GM12878 (cell line): ENCODE results near the gene CAMK2A. TPM values are rescaled to one million over a fixed set of nuclear protein-coding genes. Genes with fewer than 3 reads are reported as not detected.

Source experiments
- ATAC-seq: fragments of 200-7000 bp; cut with Tn5 transposase; 3 replicates; pipeline ENCODE4 v1.9.1; 2020; ENCODE audit warnings: mild to moderate bottlenecking, moderate library complexity
- BruUV-seq: library from RNA; stranded (reverse); fragments of 400-500 nt; replicated peaks from 2 replicates; lab custom pipeline; 2021; lab: Mats Ljungman, UMichigan
- CTCF ChIA-PET: fragments of 300-600 bp; sonication (Branson Sonifier 250); formaldehyde crosslinking; extraction: SDS; loops from one replicate; lab custom pipeline; 2021; ENCODE audit warnings: inconsistent platforms; lab: Yijun Ruan, JAX
- POLR2A ChIA-PET: fragments of 350-600 bp; formaldehyde crosslinking; extraction: SDS; loops from one replicate; lab custom pipeline; 2021; ENCODE audit warnings: inconsistent platforms; lab: Charles Lee
- RAD21 ChIA-PET: fragments of 300-600 bp; sonication (Branson Sonifier 250); formaldehyde crosslinking; loops from one replicate; lab custom pipeline; 2023; ENCODE audit warnings: antibody characterized with exemption; ENCODE audit not compliant: unreplicated experiment; lab: Charles Lee
- SMC1A ChIA-PET: fragments of 300-600 bp; sonication (Branson Sonifier 250); formaldehyde crosslinking; loops from one replicate; lab custom pipeline; 2023; ENCODE audit not compliant: unreplicated experiment, uncharacterized antibody; lab: Charles Lee
- DNase-seq: peaks from one replicate; pipeline ENCODE4 v3.0.0-alpha.2; 2011; ENCODE audit warnings: low read depth, low spot score
- FAIRE-seq: peaks from 3 replicates; lab custom pipeline; 2011; peaks lifted over from hg19 to GRCh38; lab: Jason Lieb, UNC
- H2AFZ ChIP-seq: 2 replicates; pipeline ENCODE4 v1.6.0; 2011; ENCODE audit warnings: low read depth, low read length, control low read depth; ENCODE audit not compliant: control insufficient read depth
- H3K27ac ChIP-seq: 2 replicates; pipeline ENCODE4 v1.5.1; 2011; ENCODE audit warnings: control low read depth; ENCODE audit not compliant: control insufficient read depth, insufficient read depth
- H3K27me3 ChIP-seq, 2 experiments: replicated peaks in 1 of 2; 2 replicates each; pipeline versions ENCODE4 v1.6.0 to v1.6.1; 2011; ENCODE audit warnings: low read length in 1 of 2; ENCODE audit not compliant: control insufficient read depth in 2 of 2, insufficient read depth in 2 of 2
- H3K36me3 ChIP-seq, 2 experiments: 2 replicates each; pipeline ENCODE4 v1.5.1; 2011; ENCODE audit warnings: low read length in 1 of 2; ENCODE audit not compliant: control insufficient read depth in 2 of 2, insufficient read depth in 2 of 2
- H3K4me1 ChIP-seq: 2 replicates; pipeline ENCODE4 v1.6.1; 2011; ENCODE audit warnings: mild to moderate bottlenecking, low read length, moderate library complexity, mixed read lengths; ENCODE audit not compliant: control insufficient read depth, insufficient read depth
- H3K4me2 ChIP-seq: 2 replicates; pipeline ENCODE4 v1.6.0; 2011; ENCODE audit warnings: control low read depth; ENCODE audit not compliant: control insufficient read depth, insufficient read depth
- H3K4me3 ChIP-seq: fragments of 200-600 bp; sonication (generic); 2 replicates; pipeline ENCODE4 v1.5.1; 2016
- H3K79me2 ChIP-seq: 2 replicates; pipeline ENCODE4 v1.6.0; 2011; ENCODE audit warnings: low read length; ENCODE audit not compliant: control insufficient read depth, insufficient read depth
- H3K9ac ChIP-seq: 2 replicates; pipeline ENCODE4 v1.8.0; 2011; ENCODE audit warnings: low read length, control low read depth, mixed read lengths; ENCODE audit not compliant: control insufficient read depth, insufficient read depth
- H3K9me3 ChIP-seq: replicated peaks from 3 replicates; pipeline ENCODE4 v1.5.1; 2011; ENCODE audit warnings: mild to moderate bottlenecking, low read length; ENCODE audit not compliant: control insufficient read depth, insufficient read depth
- H4K20me1 ChIP-seq: 2 replicates; pipeline ENCODE4 v1.6.0; 2011; ENCODE audit not compliant: control insufficient read depth, insufficient read depth
- ATF7 ChIP-seq: fragments of 450-650 bp; IDR thresholded peaks from 2 replicates; pipeline ENCODE4 v1.6.1; 2016; ENCODE audit warnings: low read depth, mild to moderate bottlenecking
- NKRF ChIP-seq: fragments of 450-650 bp; conservative IDR thresholded peaks from 2 replicates; pipeline ENCODE4 v1.6.1; 2017; ENCODE audit warnings: mild to moderate bottlenecking, moderate library complexity
- SREBF1 ChIP-seq: IDR thresholded peaks from 2 replicates; pipeline ENCODE4 v1.6.1; 2012; ENCODE audit warnings: mild to moderate bottlenecking, low read length
- SUZ12 ChIP-seq: fragments of 200-600 bp; sonication (generic); IDR thresholded peaks from one replicate; pipeline ENCODE4 v1.6.1; 2018; ENCODE audit warnings: antibody characterized with exemption, mild to moderate bottlenecking; ENCODE audit not compliant: unreplicated experiment
- YBX1 ChIP-seq: fragments of 450-650 bp; IDR thresholded peaks from 2 replicates; pipeline ENCODE4 v1.6.1; 2016; ENCODE audit warnings: antibody characterized with exemption
- WGBS: methylation state at CpG from one replicate; pipeline ENCODE4 v1.1.6; 2016; ENCODE audit warnings: low lambda C conversion rate; ENCODE audit not compliant: insufficient replicate concordance, insufficient coverage; ENCODE audit errors: missing lambda C conversion rate; 5-methylcytosine and 5-hydroxymethylcytosine counted together
- in situ Hi-C: fragments of 300-500 bp; cut with MboI; formaldehyde crosslinking; loops from 9 replicates; pipeline ENCODE4 v1.14.3; 2018; ENCODE audit warnings: mixed read lengths
- intact Hi-C: fragments of 100-400 bp; cut with micrococcal nuclease; formaldehyde crosslinking; loops from one replicate; pipeline ENCODE4 v1.14.2; 2022; ENCODE audit not compliant: unreplicated experiment
- polyA plus RNA-seq, 11 experiments: library from polyadenylated mRNA; depleted of rRNA in 4 of 11; unstranded in 6 of 11; stranded (reverse) in 5 of 11; fragments of >200 nt; fragmentation: Nextera tagmentation in 4 of 11; fragmentation: Illumina TruSeq in 1 of 11; extraction: Ambion mirVana in 4 of 11; extraction: Trizol in 1 of 11; gene quantifications; 1 replicate in 1 of 11; 2 replicates in 10 of 11; pipeline versions ENCODE4 v1.2.1 to v1.2.3, GENCODE V29; 2011 to 2016; ENCODE audit warnings: inconsistent platforms in 2 of 11, missing spikeins in 2 of 11, low read depth in 1 of 11
- total RNA-seq, 4 experiments: library from RNA; depleted of rRNA in 3 of 4; stranded (reverse); fragments of >200 nt in 3 of 4; fragmentation: Illumina TruSeq in 1 of 4; extraction: Trizol in 1 of 4; gene quantifications; 2 replicates each; pipeline versions ENCODE4 v1.2.1 to v1.2.3, GENCODE V29; 2013 to 2021

The CAMK2A gene
- total and polyA plus RNA-seq, 10 of the 15 experiments (the other 5 are each of a cell fraction or from before 2014, with no cell fraction given) = 0.11 TPM; not detected in 9

GRCh38 chr5:150313921-150314716 is 24.5 kb upstream of the CAMK2A start (continued):
- TF ChIP-seq NKRF = no peak
- TF ChIP-seq, all 136 proteins: peak for 0

GRCh38 chr5:150313501-150313900 is 23.9 kb upstream of the CAMK2A start:
- H3K27me3 ChIP-seq = peaks cover 4 to 6% of the 10 kb centered on the region in 2 experiments; a peak in 3 of 4 replicates
- no peaks in the 10 kb centered on the region for H4K20me1 ChIP-seq
- no peak overlapping the region for H3K4me3 ChIP-seq
- ATAC-seq = no peak
- FAIRE-seq = no peak
- SMC1A ChIA-PET = no interaction called here
- WGBS = 34% methylated on average over 6 of the region's 6 CpGs
- no peak overlapping the region for H3K4me2 ChIP-seq
- CTCF ChIA-PET = no interaction called here
- DNase-seq = no peak
- H2AFZ ChIP-seq = no peak overlapping the region
- H3K79me2 ChIP-seq = no peaks in the 10 kb centered on the region
- H3K36me3 ChIP-seq = no peaks in the 10 kb centered on the region
- H3K9me3 ChIP-seq = no peaks in the 10 kb centered on the region
- TF ChIP-seq SREBF1 (no peak), YBX1 (no peak), SUZ12 (no peak), ATF7 (no peak)
- TF ChIP-seq, all 136 proteins: peak for 0
- RAD21 ChIA-PET = no interaction called here
- in situ Hi-C loops (no loop called here), intact Hi-C loops (no loop called here)
- no peak overlapping the region for H3K27ac ChIP-seq
- H3K4me1 ChIP-seq = no peaks in the 10 kb centered on the region
- no TSS peak for BruUV-seq
- POLR2A ChIA-PET = no interaction called here
- no peak overlapping the region for H3K9ac ChIP-seq
